Measurements from ENCODE around the gene MED12L. TPM values are rescaled to one million over a fixed set of nuclear protein-coding genes. Genes with fewer than 3 reads are reported as not detected.
"Not testable (repeated sequence)": the region's sequence is repeated elsewhere in the genome, so short reads cannot be mapped to it uniquely, and the experiment has no call there.

The MED12L gene
- total and polyA plus RNA-seq, 7 donors = 0.16 to 0.71 (median 0.28) TPM; not detected in 2

DNA sequence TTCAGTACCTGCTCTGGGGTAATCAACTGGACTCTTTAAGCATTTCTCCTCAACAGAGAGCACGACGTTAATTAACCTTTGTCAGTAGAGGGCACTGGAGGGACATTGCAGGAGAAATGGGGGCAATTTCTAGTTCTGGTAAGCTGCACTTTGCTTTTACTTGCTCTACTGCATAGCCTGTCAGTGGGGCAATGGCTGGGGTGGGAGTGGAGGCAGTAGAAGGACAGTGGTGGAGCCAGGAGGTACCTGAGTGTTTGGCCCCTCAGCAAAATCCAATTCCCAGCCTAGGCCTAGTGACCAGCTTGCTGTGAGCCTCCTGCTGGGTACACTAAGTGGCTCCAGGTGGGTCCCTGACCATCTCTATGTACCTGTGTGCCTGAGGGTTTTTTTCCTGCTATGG lies 18.3 kb upstream of the MED12L start:
- Histone ChIP-seq H3K36me3 (no peaks in the 10 kb centered on the region), H3K4me3 (no peak overlapping the region), H3K27ac (no peak overlapping the region), H3K9me3 (no peaks in the 10 kb centered on the region), H3K4me1 (no peaks in the 10 kb centered on the region), H3K27me3 (no peaks in the 10 kb centered on the region)
- no peak for DNase-seq
- TF ChIP-seq, protein P1, sequence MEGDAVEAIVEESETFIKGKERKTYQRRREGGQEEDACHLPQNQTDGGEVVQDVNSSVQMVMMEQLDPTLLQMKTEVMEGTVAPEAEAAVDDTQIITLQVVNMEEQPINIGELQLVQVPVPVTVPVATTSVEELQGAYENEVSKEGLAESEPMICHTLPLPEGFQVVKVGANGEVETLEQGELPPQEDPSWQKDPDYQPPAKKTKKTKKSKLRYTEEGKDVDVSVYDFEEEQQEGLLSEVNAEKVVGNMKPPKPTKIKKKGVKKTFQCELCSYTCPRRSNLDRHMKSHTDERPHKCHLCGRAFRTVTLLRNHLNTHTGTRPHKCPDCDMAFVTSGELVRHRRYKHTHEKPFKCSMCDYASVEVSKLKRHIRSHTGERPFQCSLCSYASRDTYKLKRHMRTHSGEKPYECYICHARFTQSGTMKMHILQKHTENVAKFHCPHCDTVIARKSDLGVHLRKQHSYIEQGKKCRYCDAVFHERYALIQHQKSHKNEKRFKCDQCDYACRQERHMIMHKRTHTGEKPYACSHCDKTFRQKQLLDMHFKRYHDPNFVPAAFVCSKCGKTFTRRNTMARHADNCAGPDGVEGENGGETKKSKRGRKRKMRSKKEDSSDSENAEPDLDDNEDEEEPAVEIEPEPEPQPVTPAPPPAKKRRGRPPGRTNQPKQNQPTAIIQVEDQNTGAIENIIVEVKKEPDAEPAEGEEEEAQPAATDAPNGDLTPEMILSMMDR (IDR thresholded peaks at IDR 0.05) = no peak
- TF ChIP-seq POLR2A (IDR thresholded peaks at IDR 0.05) (no peak), POLR2AphosphoS5 (IDR thresholded peaks at IDR 0.05) (no peak), EP300 (IDR thresholded peaks at IDR 0.05) (no peak)
- intact Hi-C loops (cut with DNase I) = no loop called here
- 60 to 77% methylated on average over 2 of the region's 2 CpGs for WGBS, 2 donors

DNA sequence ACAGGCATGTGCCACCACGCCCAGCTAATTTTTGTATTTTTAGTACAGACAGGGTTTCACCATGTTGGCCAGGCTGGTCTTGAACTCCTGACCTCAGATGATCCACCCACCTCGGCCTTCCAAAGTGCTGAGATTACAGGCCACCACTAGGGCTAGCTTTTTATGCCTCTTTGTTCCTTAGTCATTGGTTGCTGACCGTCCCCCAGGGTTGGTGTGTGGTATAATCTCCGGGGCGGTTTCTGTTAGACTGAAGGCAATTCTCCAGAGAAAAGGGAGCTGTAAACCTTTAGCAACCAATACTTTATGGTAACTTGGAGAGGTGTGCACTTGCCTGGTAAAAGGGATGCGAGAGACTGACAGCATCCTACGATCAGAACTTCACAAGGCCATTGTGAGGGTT lies 12.6 kb upstream of the MED12L start:
- WGBS, 2 donors = 79 to 82% methylated on average over 7 of the region's 7 CpGs

DNA sequence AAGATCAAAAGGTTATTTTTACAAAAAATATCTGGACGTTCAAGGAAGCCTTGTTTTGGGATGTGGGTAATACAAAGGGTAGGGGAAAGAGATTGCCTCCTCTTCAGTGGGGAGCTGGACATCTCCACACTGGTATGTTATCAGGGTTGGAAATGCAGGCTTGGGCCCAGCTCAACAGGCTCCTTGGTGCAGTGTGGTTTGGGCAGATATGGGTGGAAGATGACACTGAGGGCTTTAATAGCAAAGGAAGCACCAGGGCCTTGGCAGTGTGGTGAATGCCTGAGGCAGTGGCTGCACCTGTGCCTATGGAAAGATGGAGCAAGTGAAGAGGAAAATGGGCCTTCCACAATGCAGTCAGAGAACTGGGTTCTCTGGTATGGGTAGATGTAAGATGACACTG lies 11.2 kb upstream of the MED12L start:
- intact Hi-C loops (cut with DNase I) = no loop called here
- Histone ChIP-seq H3K27me3 (peaks cover 0 to 5% (median 0%) of the 10 kb centered on the region in 3 donors), H3K27ac (no peak overlapping the region), H3K9me3 (no peaks in the 10 kb centered on the region), H3K36me3 (no peaks in the 10 kb centered on the region), H3K4me1 (no peaks in the 10 kb centered on the region), H3K4me3 (no peak overlapping the region)
- no peak for DNase-seq
- TF ChIP-seq POLR2A (IDR thresholded peaks at IDR 0.05) (no peak), EP300 (IDR thresholded peaks at IDR 0.05) (no peak), POLR2AphosphoS5 (IDR thresholded peaks at IDR 0.05) (no peak)
- TF ChIP-seq, protein P1 (IDR thresholded peaks at IDR 0.05) = no peak
- 66 to 67% methylated on average over 1 of the region's 1 CpG for WGBS, 2 donors

More for the DNA sequence above, 12.6 kb upstream of the MED12L start:
- H3K36me3 ChIP-seq; H3K27ac ChIP-seq; H3K9me3 ChIP-seq; intact Hi-C loops (cut with DNase I); DNase-seq; H3K4me3 ChIP-seq; H3K4me1 ChIP-seq; H3K27me3 ChIP-seq: not testable (repeated sequence)

DNA sequence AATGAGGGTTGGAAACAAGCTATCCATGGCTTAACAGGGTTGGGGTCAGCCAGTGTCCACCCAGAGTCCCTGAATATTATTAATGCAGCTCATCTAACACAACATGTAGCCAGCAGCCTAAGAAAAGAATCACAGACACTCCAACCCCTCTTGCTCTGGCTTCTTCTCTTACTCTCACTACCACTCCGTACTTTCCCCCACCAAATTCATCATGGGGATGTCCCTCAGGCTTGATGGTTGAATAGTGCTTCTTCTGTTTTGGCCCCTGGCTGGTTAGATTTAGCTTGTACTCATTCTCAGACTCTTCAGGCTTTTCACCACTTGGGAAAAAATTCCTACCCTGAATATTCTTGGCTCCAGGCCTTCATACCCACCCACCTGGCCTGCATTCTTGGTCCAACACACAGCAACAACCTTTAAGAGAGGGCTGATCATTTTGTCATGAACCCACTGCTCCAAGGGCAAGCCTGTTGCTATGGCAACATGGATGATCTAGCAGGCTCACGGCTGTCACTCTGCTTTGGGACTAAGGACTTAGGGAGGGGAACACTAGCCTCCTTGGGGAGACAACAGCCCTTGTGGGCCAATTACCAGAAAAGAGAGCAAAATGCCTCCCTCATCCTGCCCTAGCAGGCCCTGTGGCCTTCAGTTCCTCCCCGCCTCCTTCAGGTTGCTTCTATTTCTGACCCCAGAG lies 9.4 kb upstream of the MED12L start:
- no peak overlapping the region for H3K4me3 ChIP-seq
- WGBS, 2 donors = 70 to 77% methylated on average over 3 of the region's 3 CpGs
- no peak for DNase-seq
- no peaks in the 10 kb centered on the region for H3K9me3 ChIP-seq
- no peaks in the 10 kb centered on the region for H3K4me1 ChIP-seq
- intact Hi-C loops (cut with DNase I) = no loop called here
- H3K27me3 ChIP-seq = peaks cover 0 to 5% (median 0%) of the 10 kb centered on the region in 3 donors
- TF ChIP-seq POLR2A (IDR thresholded peaks at IDR 0.05) (no peak), POLR2AphosphoS5 (IDR thresholded peaks at IDR 0.05) (no peak), EP300 (IDR thresholded peaks at IDR 0.05) (no peak)
- TF ChIP-seq, protein P1 (IDR thresholded peaks at IDR 0.05) = no peak
- H3K36me3 ChIP-seq = no peaks in the 10 kb centered on the region
- no peak overlapping the region for H3K27ac ChIP-seq

DNA sequence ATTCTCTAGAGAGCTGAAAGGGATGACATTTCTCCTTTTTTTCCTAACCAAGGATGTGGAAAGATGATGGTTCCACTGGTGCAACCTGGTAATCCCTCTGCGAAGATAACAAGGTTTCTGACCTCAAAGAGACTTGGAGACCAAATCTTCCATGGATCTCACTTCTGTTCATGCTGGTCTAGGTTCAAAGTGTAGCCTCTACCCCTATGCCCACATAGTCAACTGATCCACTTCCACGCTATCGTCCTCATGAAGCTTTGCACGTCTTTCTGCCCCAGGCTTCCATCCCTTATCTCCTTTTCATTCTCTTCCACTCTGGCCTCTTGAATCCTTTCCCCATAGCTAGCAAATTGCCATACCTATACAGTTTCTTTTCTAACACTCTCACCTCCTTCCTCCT lies 8.8 kb upstream of the MED12L start:
- Histone ChIP-seq H3K4me1 (no peaks in the 10 kb centered on the region), H3K4me3 (no peak overlapping the region), H3K36me3 (no peaks in the 10 kb centered on the region), H3K9me3 (no peaks in the 10 kb centered on the region), H3K27ac (no peak overlapping the region), H3K27me3 (peaks cover 0 to 5% (median 0%) of the 10 kb centered on the region in 3 donors)
- intact Hi-C loops (cut with DNase I) = no loop called here
- WGBS, 2 donors = 93 to 96% methylated on average over 4 of the region's 4 CpGs
- DNase-seq = no peak
- TF ChIP-seq EP300 (IDR thresholded peaks at IDR 0.05) (no peak), POLR2AphosphoS5 (IDR thresholded peaks at IDR 0.05) (no peak), POLR2A (IDR thresholded peaks at IDR 0.05) (no peak)
- TF ChIP-seq, protein P1 (IDR thresholded peaks at IDR 0.05) = no peak

DNA sequence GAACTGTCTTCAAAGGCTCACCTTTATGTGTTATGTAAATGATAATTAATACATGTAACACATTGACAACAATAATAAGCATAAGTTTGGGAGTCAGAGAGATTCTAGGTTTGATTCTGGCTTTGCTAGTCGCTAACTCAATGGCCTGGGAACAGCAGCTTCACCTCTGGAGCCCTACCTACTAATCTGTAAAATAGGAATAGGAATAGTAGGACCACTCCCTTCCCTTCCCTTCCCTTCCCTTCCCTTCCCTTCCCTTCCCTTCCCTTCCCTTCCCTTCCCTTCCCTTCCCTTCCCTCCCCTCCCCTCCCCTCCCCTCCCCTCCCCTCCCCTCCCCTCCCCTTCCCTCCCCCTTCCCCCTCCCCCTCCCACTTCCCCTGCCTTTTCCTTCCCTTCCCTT lies 4.4 kb upstream of the MED12L start:
- DNase-seq; H3K36me3 ChIP-seq; H3K4me3 ChIP-seq; H3K9me3 ChIP-seq; intact Hi-C loops (cut with DNase I); H3K27ac ChIP-seq: not testable (repeated sequence)
- WGBS, 2 donors = 80 to 92% methylated on average over 1 of the region's 1 CpG
- Histone ChIP-seq H3K4me1 (peaks cover 0 to 12% (median 11%) of the 10 kb centered on the region in 4 donors), H3K27me3 (peaks cover 0 to 16% (median 0%) of the 10 kb centered on the region in 3 donors)
